ENCODE data around the gene SLC17A2. TPM values are rescaled to one million over a fixed set of nuclear protein-coding genes. Genes with fewer than 3 reads are reported as not detected.
"Not testable (repeated sequence)": the region's sequence is repeated elsewhere in the genome, so short reads cannot be mapped to it uniquely, and the experiment has no call there.

SLC17A2 gene
- total RNA-seq, 1 donor from 2014 or later = not detected

DNA sequence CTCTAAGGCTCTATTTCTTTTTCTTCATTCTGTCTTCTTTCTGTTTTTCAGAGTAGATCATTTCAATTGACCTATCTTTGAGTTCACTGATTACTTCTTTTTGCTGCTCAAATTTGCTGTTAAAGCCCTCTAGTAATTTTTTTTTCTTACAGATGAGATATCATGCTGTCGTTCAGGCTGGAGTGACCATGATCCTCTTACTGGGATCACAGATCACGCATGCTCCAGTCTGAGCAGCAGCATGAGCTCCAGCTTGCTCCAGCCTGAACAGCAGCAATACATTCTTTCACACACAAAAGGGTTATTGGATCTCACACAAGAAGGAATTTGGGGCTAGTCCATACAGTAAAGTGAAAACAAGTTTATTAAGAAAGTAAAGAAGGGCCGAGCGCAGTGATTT lies 19.8 kb upstream of the SLC17A2 start:
- H3K4me3 Mint-ChIP-seq = no peak overlapping the region
- no peaks in the 10 kb centered on the region for H3K36me3 Mint-ChIP-seq
- H3K9me3 Mint-ChIP-seq = peaks cover 16% of the 10 kb centered on the region
- no peaks in the 10 kb centered on the region for H3K27me3 Mint-ChIP-seq (ENCODE audit: low read depth)
- no peak for TF ChIP-seq CTCF (IDR thresholded peaks at IDR 0.05; ENCODE audit: unreplicated experiment)
- H3K27ac Mint-ChIP-seq = no peak overlapping the region
- no peaks in the 10 kb centered on the region for H3K4me1 Mint-ChIP-seq
- no peak for DNase-seq (ENCODE audit: low spot score in 2 of 2, unreplicated experiment in 2 of 2)

DNA sequence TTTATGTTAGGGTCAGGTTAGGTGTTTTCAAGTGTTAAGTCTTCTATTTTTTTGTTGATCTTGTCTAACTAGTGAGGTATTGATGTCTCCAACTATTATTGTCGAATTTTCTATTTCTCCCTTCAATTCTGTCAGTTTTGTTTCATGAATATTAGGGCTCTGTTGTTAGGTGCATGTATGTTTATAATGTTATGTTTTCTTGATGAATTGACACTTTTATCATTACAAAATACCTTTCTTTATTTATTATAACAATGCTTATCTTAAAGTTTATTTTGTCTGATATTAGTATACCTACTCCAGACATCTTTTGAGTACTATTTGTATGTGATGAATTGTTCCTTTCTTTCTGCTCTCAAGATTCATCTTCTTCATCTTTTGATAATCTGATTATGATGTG lies 19.2 kb upstream of the SLC17A2 start:
- Mint-ChIP-seq H3K36me3 (no peaks in the 10 kb centered on the region), H3K9me3 (peaks cover 17% of the 10 kb centered on the region), H3K4me1 (no peaks in the 10 kb centered on the region), H3K27me3 (ENCODE audit: low read depth) (no peaks in the 10 kb centered on the region), H3K4me3 (no peak overlapping the region), H3K27ac (no peak overlapping the region)
- no peak for TF ChIP-seq CTCF (IDR thresholded peaks at IDR 0.05; ENCODE audit: unreplicated experiment)
- no peak for DNase-seq (ENCODE audit: low spot score in 2 of 2, unreplicated experiment in 2 of 2)

DNA sequence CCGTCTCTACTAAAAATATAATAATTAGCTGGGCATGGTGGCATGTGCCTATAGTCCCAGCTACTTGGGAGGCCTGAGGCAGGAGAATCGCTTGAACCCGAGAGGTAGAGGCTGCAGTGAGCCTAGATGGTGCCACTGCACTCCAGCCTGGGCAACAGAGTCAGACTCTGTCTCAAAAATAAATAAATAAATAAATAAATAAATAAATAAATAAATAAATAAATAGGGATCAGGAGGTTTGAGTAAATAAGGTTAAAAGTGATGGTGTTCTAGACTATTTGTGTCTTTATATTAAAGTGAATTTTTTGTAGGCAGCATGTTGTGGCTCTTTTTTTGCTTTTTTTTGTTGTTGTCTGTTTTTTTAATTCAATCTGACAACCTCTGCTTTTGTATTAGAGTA lies 17.0 kb upstream of the SLC17A2 start:
- not testable (repeated sequence) for H3K4me1 Mint-ChIP-seq; H3K36me3 Mint-ChIP-seq; H3K27me3 Mint-ChIP-seq (ENCODE audit: low read depth); H3K27ac Mint-ChIP-seq; H3K4me3 Mint-ChIP-seq; DNase-seq (ENCODE audit: low spot score in 2 of 2, unreplicated experiment in 2 of 2)
- H3K9me3 Mint-ChIP-seq = peaks cover 17% of the 10 kb centered on the region

- H3K4me3 Mint-ChIP-seq = no peak overlapping the region
- no peaks in the 10 kb centered on the region for H3K27me3 Mint-ChIP-seq (ENCODE audit: low read depth)
- DNase-seq (ENCODE audit: low spot score in 2 of 2, unreplicated experiment in 2 of 2) = no peak
- TF ChIP-seq CTCF (IDR thresholded peaks at IDR 0.05; ENCODE audit: unreplicated experiment) = no peak
- H3K27ac Mint-ChIP-seq = no peak overlapping the region
- no peaks in the 10 kb centered on the region for H3K4me1 Mint-ChIP-seq
- H3K9me3 Mint-ChIP-seq = peaks cover 17% of the 10 kb centered on the region
- H3K36me3 Mint-ChIP-seq = no peaks in the 10 kb centered on the region
Observed at GRCh38 chr6:25946631-25947030, 16.1 kb upstream of the SLC17A2 start.

GRCh38 chr6:25945738-25946137 lies 15.2 kb upstream of the SLC17A2 start:
- H3K9me3 Mint-ChIP-seq = peaks cover 17% of the 10 kb centered on the region
- not testable (repeated sequence) for H3K27ac Mint-ChIP-seq; H3K36me3 Mint-ChIP-seq; H3K4me3 Mint-ChIP-seq; H3K4me1 Mint-ChIP-seq; H3K27me3 Mint-ChIP-seq (ENCODE audit: low read depth); DNase-seq (ENCODE audit: low spot score in 2 of 2, unreplicated experiment in 2 of 2)

GRCh38 chr6:25944688-25945574 lies 14.4 kb upstream of the SLC17A2 start:
- DNase-seq (ENCODE audit: low spot score in 2 of 2, unreplicated experiment in 2 of 2) = no peak
- H3K9me3 Mint-ChIP-seq = peaks cover 12% of the 10 kb centered on the region
- no peak overlapping the region for H3K27ac Mint-ChIP-seq
- no peaks in the 10 kb centered on the region for H3K27me3 Mint-ChIP-seq (ENCODE audit: low read depth)
- no peaks in the 10 kb centered on the region for H3K4me1 Mint-ChIP-seq
- TF ChIP-seq CTCF (IDR thresholded peaks at IDR 0.05; ENCODE audit: unreplicated experiment) = no peak
- H3K4me3 Mint-ChIP-seq = no peak overlapping the region
- no peaks in the 10 kb centered on the region for H3K36me3 Mint-ChIP-seq
